Neuronal stem cell (in vitro differentiated cells): ENCODE data around the gene ZFP92.

Source experiments
- DNase-seq: peaks from one replicate; pipeline ENCODE4 v3.0.0-alpha.2; 2013; ENCODE audit warnings: low spot score
- H2AFZ ChIP-seq: one replicate; pipeline ENCODE4 v1.6.1; 2013; ENCODE audit warnings: mild to moderate bottlenecking, low read length, inconsistent platforms
- H2AK5ac ChIP-seq: 2 replicates; pipeline ENCODE4 v1.6.1; 2013; ENCODE audit warnings: low read depth, mild to moderate bottlenecking, inconsistent platforms, low read length, moderate library complexity, mixed read lengths
- H2BK120ac ChIP-seq: 2 replicates; pipeline ENCODE4 v1.6.1; 2013; ENCODE audit warnings: low read depth, mild to moderate bottlenecking, inconsistent platforms, low read length, moderate library complexity, mixed read lengths
- H2BK12ac ChIP-seq: one replicate; pipeline ENCODE4 v1.6.1; 2013; ENCODE audit warnings: low read length, inconsistent platforms
- H2BK15ac ChIP-seq: 2 replicates; pipeline ENCODE4 v1.6.1; 2013; ENCODE audit warnings: mild to moderate bottlenecking, low read length, inconsistent platforms, mixed read lengths
- H2BK5ac ChIP-seq: one replicate; pipeline ENCODE4 v1.6.1; 2013; ENCODE audit warnings: inconsistent platforms, mild to moderate bottlenecking, low read length, moderate library complexity
- H3K14ac ChIP-seq: one replicate; pipeline ENCODE4 v1.6.1; 2013; ENCODE audit warnings: low read length, inconsistent platforms
- H3K18ac ChIP-seq: 2 replicates; pipeline ENCODE4 v1.6.1; 2013; ENCODE audit warnings: low read length, inconsistent platforms
- H3K23ac ChIP-seq: 2 replicates; pipeline ENCODE4 v1.6.1; 2013; ENCODE audit warnings: low read depth, mild to moderate bottlenecking, mixed read lengths, low read length, inconsistent platforms; ENCODE audit not compliant: poor library complexity
- H3K27ac ChIP-seq: replicated peaks from 3 replicates; pipeline ENCODE4 v1.5.1; 2013; ENCODE audit warnings: low read length, inconsistent platforms
- H3K27me3 ChIP-seq, 3 experiments: 2 replicates each; pipeline ENCODE4 v1.6.1; 2013; ENCODE audit warnings: low read length in 3 of 3, mild to moderate bottlenecking in 2 of 3, inconsistent platforms in 1 of 3, low read depth in 1 of 3, mixed read lengths in 1 of 3, moderate library complexity in 1 of 3; ENCODE audit not compliant: control insufficient read depth in 3 of 3, insufficient read depth in 3 of 3
- H3K36me3 ChIP-seq, 2 donors: replicated peaks in 1 of 2; 2 replicates each; pipeline ENCODE4 v1.6.1; 2013; ENCODE audit warnings: low read length in 2 of 2; ENCODE audit not compliant: control insufficient read depth in 2 of 2, insufficient read depth in 2 of 2
- H3K4ac ChIP-seq: 2 replicates; pipeline ENCODE4 v1.6.1; 2013; ENCODE audit warnings: inconsistent platforms, mild to moderate bottlenecking, low read length, moderate library complexity
- H3K4me1 ChIP-seq, 2 donors: 1 replicate in 1 of 2; 2 replicates in 1 of 2; pipeline ENCODE4 v1.6.1; 2013; ENCODE audit warnings: low read length in 2 of 2, low read depth in 1 of 2; ENCODE audit not compliant: control insufficient read depth in 2 of 2, insufficient read depth in 1 of 2
- H3K4me2 ChIP-seq: one replicate; pipeline ENCODE4 v1.6.1; 2013; ENCODE audit warnings: mild to moderate bottlenecking, low read length, inconsistent platforms; ENCODE audit not compliant: insufficient read depth, poor library complexity, severe bottlenecking
- H3K4me3 ChIP-seq, 2 donors: 2 replicates each; pipeline ENCODE4 v1.5.1; 2013; ENCODE audit warnings: low read length in 2 of 2, mild to moderate bottlenecking in 2 of 2, inconsistent platforms in 1 of 2, moderate library complexity in 1 of 2
- H3K79me1 ChIP-seq: one replicate; pipeline ENCODE4 v1.6.1; 2013; ENCODE audit warnings: low read depth, mild to moderate bottlenecking, inconsistent platforms, low read length, moderate library complexity
- H3K9ac ChIP-seq: one replicate; pipeline ENCODE4 v1.6.1; 2013; ENCODE audit warnings: mild to moderate bottlenecking, low read depth, low read length, inconsistent platforms; ENCODE audit not compliant: poor library complexity
- H3K9me3 ChIP-seq, 2 donors: replicated peaks in 1 of 2; 2 replicates each; pipeline versions ENCODE3 to v1.6.1; 2013; ENCODE audit warnings: low read length in 2 of 2, mild to moderate bottlenecking in 2 of 2, inconsistent platforms in 1 of 2, low read depth in 1 of 2, mixed read lengths in 1 of 2, moderate library complexity in 1 of 2; ENCODE audit not compliant: control insufficient read depth in 2 of 2, insufficient read depth in 1 of 2
- H4K8ac ChIP-seq: one replicate; pipeline ENCODE4 v1.6.1; 2013; ENCODE audit warnings: low read depth, mild to moderate bottlenecking, inconsistent platforms, low read length, moderate library complexity
- H4K91ac ChIP-seq: one replicate; pipeline ENCODE4 v1.6.1; 2013; ENCODE audit warnings: low read length, low read depth, mild to moderate bottlenecking, inconsistent platforms; ENCODE audit not compliant: poor library complexity
- WGBS, 2 donors: extraction: QIAGEN DNeasy Blood & Tissue Kit; methylation state at CpG; one replicate each; pipeline ENCODE4 v1.1.7; 2013; ENCODE audit warnings: missing lambda C conversion rate in 2 of 2, mixed read lengths in 1 of 2; ENCODE audit not compliant: insufficient read length in 2 of 2, insufficient replicate concordance in 1 of 2; ENCODE audit errors: extremely low coverage in 2 of 2; 5-methylcytosine and 5-hydroxymethylcytosine counted together

Gene ZFP92

DNA sequence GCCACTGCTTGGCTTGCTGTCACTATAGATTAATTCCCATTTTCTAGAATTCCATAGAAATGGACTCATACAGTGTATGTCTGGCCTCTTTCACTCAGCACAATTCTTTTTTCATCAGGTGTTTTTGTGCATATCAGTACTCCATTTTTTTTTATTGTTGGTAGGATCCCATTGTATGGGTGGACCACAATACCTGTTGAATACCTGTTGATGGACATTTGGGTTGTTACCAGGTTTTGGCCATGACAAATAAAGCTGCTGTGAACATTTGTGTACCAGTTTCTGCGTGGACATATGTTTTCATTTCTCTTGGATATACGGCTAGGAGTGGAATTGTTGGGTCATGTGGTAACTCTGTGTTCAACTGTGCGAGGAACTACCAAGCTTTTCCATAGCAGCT, 14.9 kb downstream of the ZFP92 start:
- Histone ChIP-seq H2BK5ac (no peak overlapping the region), H4K91ac (no peak overlapping the region), H3K9ac (no peak overlapping the region), H3K79me1 (no peaks in the 10 kb centered on the region), H2BK15ac (no peak overlapping the region), H3K27ac (no peak overlapping the region), H3K9me3 (no peaks in the 10 kb centered on the region), H3K4ac (no peak overlapping the region), H3K36me3 (no peaks in the 10 kb centered on the region), H3K4me3 (no peak overlapping the region), H3K18ac (no peak overlapping the region), H3K4me2 (no peak overlapping the region), H2BK12ac (no peak overlapping the region), H3K4me1 (no peaks in the 10 kb centered on the region), H4K8ac (no peak overlapping the region), H2BK120ac (no peak overlapping the region), H2AFZ (no peak overlapping the region), H3K14ac (no peak overlapping the region), H3K23ac (no peak overlapping the region), H3K27me3 (peaks cover 0 to 53% (median 0%) of the 10 kb centered on the region in 3 experiments), H2AK5ac (no peak overlapping the region)
- no peak for DNase-seq
- WGBS, 2 donors, result no CpG with 5 or more reads among the region's 3 CpGs

GRCh38 chrX:153430796-153431195, 19.5 kb downstream of the ZFP92 start:
- H3K9ac ChIP-seq, result no peak overlapping the region
- no peak overlapping the region for H4K8ac ChIP-seq
- H3K27me3 ChIP-seq, result peaks cover 0 to 22% (median 0%) of the 10 kb centered on the region in 3 experiments
- H3K79me1 ChIP-seq, result no peaks in the 10 kb centered on the region
- H2BK120ac ChIP-seq, result no peak overlapping the region
- H3K36me3 ChIP-seq, result no peaks in the 10 kb centered on the region
- H3K23ac ChIP-seq, result no peak overlapping the region
- DNase-seq, result no peak
- no peak overlapping the region for H2AK5ac ChIP-seq
- H2BK5ac ChIP-seq, result no peak overlapping the region
- no peak overlapping the region for H2AFZ ChIP-seq
- no peak overlapping the region for H3K27ac ChIP-seq
- H3K4me3 ChIP-seq, result no peak overlapping the region
- H4K91ac ChIP-seq, result no peak overlapping the region
- H2BK12ac ChIP-seq, result no peak overlapping the region
- WGBS, 2 donors, result no CpG with 5 or more reads among the region's 6 CpGs
- H3K4me2 ChIP-seq, result no peak overlapping the region
- no peaks in the 10 kb centered on the region for H3K4me1 ChIP-seq
- no peak overlapping the region for H3K18ac ChIP-seq
- H3K4ac ChIP-seq, result no peak overlapping the region
- H3K9me3 ChIP-seq, result no peaks in the 10 kb centered on the region
- no peak overlapping the region for H3K14ac ChIP-seq
- H2BK15ac ChIP-seq, result no peak overlapping the region

GRCh38 chrX:153433161-153433680, 21.9 kb downstream of the ZFP92 start:
- H4K91ac ChIP-seq, result no peak overlapping the region
- H2AFZ ChIP-seq, result no peak overlapping the region
- no peak overlapping the region for H3K4ac ChIP-seq
- H3K18ac ChIP-seq, result no peak overlapping the region
- H2AK5ac ChIP-seq, result no peak overlapping the region
- H2BK15ac ChIP-seq, result no peak overlapping the region
- no peak overlapping the region for H3K14ac ChIP-seq
- peaks cover 0 to 15% (median 0%) of the 10 kb centered on the region in 3 experiments for H3K27me3 ChIP-seq
- no peak overlapping the region for H2BK120ac ChIP-seq
- no peaks in the 10 kb centered on the region for H3K79me1 ChIP-seq
- no CpG with 5 or more reads among the region's 12 CpGs for WGBS, 2 donors
- DNase-seq, result no peak
- no peak overlapping the region for H2BK12ac ChIP-seq
- no peak overlapping the region for H3K23ac ChIP-seq
- no peaks in the 10 kb centered on the region for H3K9me3 ChIP-seq
- H3K4me2 ChIP-seq, result no peak overlapping the region
- no peak overlapping the region for H2BK5ac ChIP-seq
- no peak overlapping the region for H3K27ac ChIP-seq
- no peaks in the 10 kb centered on the region for H3K4me1 ChIP-seq
- no peaks in the 10 kb centered on the region for H3K36me3 ChIP-seq
- no peak overlapping the region for H4K8ac ChIP-seq
- no peak overlapping the region for H3K4me3 ChIP-seq
- H3K9ac ChIP-seq, result no peak overlapping the region

GRCh38 chrX:153433781-153434285, 22.6 kb downstream of the ZFP92 start:
- no peak overlapping the region for H4K91ac ChIP-seq
- H3K4me3 ChIP-seq, result no peak overlapping the region
- no peaks in the 10 kb centered on the region for H3K79me1 ChIP-seq
- no peaks in the 10 kb centered on the region for H3K36me3 ChIP-seq
- H2BK120ac ChIP-seq, result no peak overlapping the region
- no CpG with 5 or more reads among the region's 17 CpGs for WGBS, 2 donors
- H3K9me3 ChIP-seq, result no peaks in the 10 kb centered on the region
- no peak for DNase-seq
- H3K27me3 ChIP-seq, result peaks cover 0 to 15% (median 0%) of the 10 kb centered on the region in 3 experiments
- H3K14ac ChIP-seq, result no peak overlapping the region
- no peak overlapping the region for H2BK5ac ChIP-seq
- no peak overlapping the region for H2AK5ac ChIP-seq
- no peak overlapping the region for H3K18ac ChIP-seq
- H2BK15ac ChIP-seq, result no peak overlapping the region
- H4K8ac ChIP-seq, result no peak overlapping the region
- H3K23ac ChIP-seq, result no peak overlapping the region
- H3K27ac ChIP-seq, result no peak overlapping the region
- H2AFZ ChIP-seq, result no peak overlapping the region
- H3K4me2 ChIP-seq, result no peak overlapping the region
- no peak overlapping the region for H2BK12ac ChIP-seq
- H3K9ac ChIP-seq, result no peak overlapping the region
- no peak overlapping the region for H3K4ac ChIP-seq
- no peaks in the 10 kb centered on the region for H3K4me1 ChIP-seq
